Measurements from ENCODE around the gene EFL1.

Gene EFL1

GRCh38 chr15:82093325-82093724 is 169.2 kb downstream of the EFL1 start:
- Histone ChIP-seq H3K36me3 (ENCODE audit: control insufficient read depth, insufficient read depth, low read length) (no peaks in the 10 kb centered on the region), H3K79me2 (no peaks in the 10 kb centered on the region), H3K27ac (no peak overlapping the region), H3K4me1 (no peaks in the 10 kb centered on the region), H3K9ac (no peak overlapping the region), H3K9me3 (ENCODE audit: control insufficient read depth, low read length) (no peaks in the 10 kb centered on the region), H2AFZ (no peak overlapping the region), H3K4me2 (ENCODE audit: low read length) (no peak overlapping the region), H3K27me3 (ENCODE audit: control insufficient read depth, insufficient read depth, low read length) (no peaks in the 10 kb centered on the region), H3K4me3 (ENCODE audit: low read depth, low read length) (no peak overlapping the region)
- TF ChIP-seq CTCF (IDR thresholded peaks at IDR 0.05), result no peak

DNA sequence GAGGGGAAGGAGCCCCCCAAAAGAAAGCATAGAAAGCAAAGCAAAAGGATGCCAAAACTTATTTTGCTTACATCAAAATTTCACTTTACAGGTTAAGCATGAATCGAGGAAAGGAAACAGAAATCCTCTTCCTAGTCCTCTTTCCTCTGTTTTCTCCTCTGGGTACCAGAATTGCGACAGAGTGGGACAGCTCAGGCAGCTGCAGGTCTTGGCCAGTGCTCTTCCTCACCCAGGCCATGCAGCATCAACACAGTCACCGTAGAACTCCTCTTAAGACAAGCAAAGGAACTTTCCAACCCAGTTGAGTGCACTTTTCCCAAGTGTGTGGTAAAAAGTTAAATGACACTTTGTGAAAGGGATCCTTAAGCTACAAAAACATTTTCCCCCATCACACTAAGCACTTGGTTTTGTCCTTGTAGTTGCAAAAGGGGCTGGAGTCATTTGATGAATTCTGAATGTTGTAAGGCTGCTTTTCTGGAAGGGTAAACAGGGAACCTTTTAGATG is 170.8 kb downstream of the EFL1 start:
- no peak overlapping the region for H3K4me3 ChIP-seq (ENCODE audit: low read depth, low read length)
- H3K79me2 ChIP-seq, result no peaks in the 10 kb centered on the region

DNA sequence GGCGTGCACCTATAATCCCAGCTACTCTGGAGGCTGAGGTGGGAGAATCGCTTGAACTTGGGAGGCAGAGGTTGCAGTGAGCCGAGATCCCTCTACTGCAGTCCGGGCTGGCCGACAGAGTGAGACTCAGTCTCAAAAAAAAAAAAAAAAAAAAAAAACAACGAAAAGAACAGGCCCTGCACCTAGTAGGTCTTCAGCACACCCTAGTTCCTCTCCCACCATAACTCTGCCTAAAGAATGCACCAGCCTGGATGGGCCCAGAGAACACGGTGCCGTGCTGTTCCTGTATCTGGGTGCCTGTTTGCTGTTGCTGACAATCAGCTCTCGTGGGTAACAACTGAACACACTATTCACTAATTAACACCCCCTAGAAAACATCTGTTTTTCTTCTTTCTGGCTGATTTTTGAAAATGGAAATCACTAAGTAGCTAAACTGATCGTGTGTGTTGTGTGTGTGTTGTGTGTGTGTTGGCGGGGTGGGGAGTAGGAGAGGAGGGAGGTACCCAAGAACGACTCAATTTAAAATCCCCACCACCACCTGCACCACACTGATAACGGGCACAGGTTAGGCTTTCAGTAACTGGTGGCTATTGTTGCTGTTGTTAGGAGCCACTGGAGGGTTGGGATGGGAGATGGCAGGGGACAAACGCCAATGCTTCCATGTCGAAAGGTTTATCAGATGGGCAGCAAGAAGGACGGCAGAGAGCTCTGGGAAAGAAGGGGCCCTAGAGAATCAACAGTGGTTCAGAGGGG is 176.1 kb downstream of the EFL1 start:
- Histone ChIP-seq H3K79me2 (no peaks in the 10 kb centered on the region), H3K9ac (no peak overlapping the region), H3K27me3 (ENCODE audit: control insufficient read depth, insufficient read depth, low read length) (no peaks in the 10 kb centered on the region), H3K4me2 (ENCODE audit: low read length) (no peak overlapping the region), H3K9me3 (ENCODE audit: control insufficient read depth, low read length) (no peaks in the 10 kb centered on the region), H3K27ac (no peak overlapping the region), H3K36me3 (ENCODE audit: control insufficient read depth, insufficient read depth, low read length) (no peaks in the 10 kb centered on the region), H3K4me3 (ENCODE audit: low read depth, low read length) (no peak overlapping the region), H2AFZ (no peak overlapping the region), H3K4me1 (no peaks in the 10 kb centered on the region)
- no peak for TF ChIP-seq CTCF (IDR thresholded peaks at IDR 0.05)

More for the DNA sequence above, 170.8 kb downstream of the EFL1 start:
- Histone ChIP-seq H3K36me3 (ENCODE audit: control insufficient read depth, insufficient read depth, low read length) (no peaks in the 10 kb centered on the region), H3K27me3 (ENCODE audit: control insufficient read depth, insufficient read depth, low read length) (no peaks in the 10 kb centered on the region), H3K27ac (no peak overlapping the region), H2AFZ (no peak overlapping the region), H3K9me3 (ENCODE audit: control insufficient read depth, low read length) (no peaks in the 10 kb centered on the region), H3K4me1 (no peaks in the 10 kb centered on the region), H3K9ac (no peak overlapping the region), H3K4me2 (ENCODE audit: low read length) (no peak overlapping the region)
- TF ChIP-seq CTCF (IDR thresholded peaks at IDR 0.05), result no peak

- Histone ChIP-seq H3K4me2 (ENCODE audit: low read length) (no peak overlapping the region), H3K9me3 (ENCODE audit: control insufficient read depth, low read length) (no peaks in the 10 kb centered on the region), H2AFZ (no peak overlapping the region), H3K27ac (no peak overlapping the region), H3K4me1 (no peaks in the 10 kb centered on the region), H3K4me3 (ENCODE audit: low read depth, low read length) (no peak overlapping the region), H3K36me3 (ENCODE audit: control insufficient read depth, insufficient read depth, low read length) (no peaks in the 10 kb centered on the region), H3K79me2 (no peaks in the 10 kb centered on the region), H3K27me3 (ENCODE audit: control insufficient read depth, insufficient read depth, low read length) (no peaks in the 10 kb centered on the region), H3K9ac (no peak overlapping the region)
- no peak for TF ChIP-seq CTCF (IDR thresholded peaks at IDR 0.05)
These were observed 180.4 kb downstream of the EFL1 start for GRCh38 chr15:82081914-82082762.
